DND-41 (cell line): ENCODE results near the gene PARD6G.

Experiments used
- ATAC-seq: fragments of 200-7000 bp; cut with Tn5 transposase; 3 replicates; pipeline ENCODE4 v1.9.1; 2021; ENCODE audit warnings: low read depth; ENCODE audit not compliant: insufficient read depth
- DNase-seq: peaks from one replicate; pipeline ENCODE4 v3.0.0-alpha.2; 2020
- H2AFZ ChIP-seq: 2 replicates; pipeline ENCODE4 v1.6.0; 2012; ENCODE audit warnings: low read depth, low read length
- H3K27ac ChIP-seq: 2 replicates; pipeline ENCODE4 v1.5.1; 2012; ENCODE audit warnings: low read length, inconsistent platforms
- H3K27me3 ChIP-seq: fragments of 200-600 bp; sonication (generic); 2 replicates; pipeline ENCODE4 v1.6.0; 2012; ENCODE audit warnings: low read length, mild to moderate bottlenecking, inconsistent platforms; ENCODE audit not compliant: insufficient read depth, poor library complexity
- H3K36me3 ChIP-seq: 2 replicates; pipeline ENCODE4 v1.5.1; 2012; ENCODE audit warnings: low read length, inconsistent platforms; ENCODE audit not compliant: insufficient read depth
- H3K4me1 ChIP-seq: 2 replicates; pipeline ENCODE4 v1.5.1; 2012; ENCODE audit warnings: mild to moderate bottlenecking, low read length; ENCODE audit not compliant: insufficient read depth
- H3K4me2 ChIP-seq: 2 replicates; pipeline ENCODE4 v1.6.0; 2012; ENCODE audit warnings: mild to moderate bottlenecking, moderate library complexity, low read length, inconsistent platforms; ENCODE audit not compliant: insufficient read depth
- H3K4me3 ChIP-seq, 2 experiments: fragments of 200-600 bp in 1 of 2; shearing (Covaris generic) in 1 of 2; 2 replicates each; pipeline ENCODE4 v1.5.1; 2012 to 2016; ENCODE audit warnings: inconsistent platforms in 2 of 2, low read length in 2 of 2, mild to moderate bottlenecking in 2 of 2, low read depth in 1 of 2, moderate library complexity in 1 of 2
- H3K79me2 ChIP-seq: 2 replicates; pipeline ENCODE4 v1.6.0; 2012; ENCODE audit warnings: low read length, inconsistent platforms; ENCODE audit not compliant: insufficient read depth
- H3K9ac ChIP-seq: 2 replicates; pipeline ENCODE4 v1.6.0; 2012; ENCODE audit warnings: low read depth, mild to moderate bottlenecking, inconsistent platforms, low read length, moderate library complexity
- H3K9me3 ChIP-seq: 2 replicates; pipeline ENCODE4 v1.5.1; 2012; ENCODE audit warnings: low read length, moderate library complexity, mild to moderate bottlenecking, inconsistent platforms; ENCODE audit not compliant: insufficient read depth, severe bottlenecking
- H4K20me1 ChIP-seq: 2 replicates; pipeline ENCODE4 v1.6.0; 2012; ENCODE audit warnings: low read length; ENCODE audit not compliant: insufficient read depth
- CTCF ChIP-seq: IDR thresholded peaks from 2 replicates; pipeline ENCODE4 v1.5.1; 2012; ENCODE audit warnings: borderline replicate concordance, low read length, moderate library complexity, mild to moderate bottlenecking; ENCODE audit not compliant: poor library complexity, severe bottlenecking; ENCODE audit errors: extremely low read depth
- EZH2 ChIP-seq: IDR thresholded peaks from 3 replicates; pipeline ENCODE4 v1.6.1; 2012; ENCODE audit warnings: borderline replicate concordance, low read depth, mild to moderate bottlenecking, moderate library complexity, low read length, inconsistent platforms; ENCODE audit not compliant: severe bottlenecking

Gene PARD6G

DNA sequence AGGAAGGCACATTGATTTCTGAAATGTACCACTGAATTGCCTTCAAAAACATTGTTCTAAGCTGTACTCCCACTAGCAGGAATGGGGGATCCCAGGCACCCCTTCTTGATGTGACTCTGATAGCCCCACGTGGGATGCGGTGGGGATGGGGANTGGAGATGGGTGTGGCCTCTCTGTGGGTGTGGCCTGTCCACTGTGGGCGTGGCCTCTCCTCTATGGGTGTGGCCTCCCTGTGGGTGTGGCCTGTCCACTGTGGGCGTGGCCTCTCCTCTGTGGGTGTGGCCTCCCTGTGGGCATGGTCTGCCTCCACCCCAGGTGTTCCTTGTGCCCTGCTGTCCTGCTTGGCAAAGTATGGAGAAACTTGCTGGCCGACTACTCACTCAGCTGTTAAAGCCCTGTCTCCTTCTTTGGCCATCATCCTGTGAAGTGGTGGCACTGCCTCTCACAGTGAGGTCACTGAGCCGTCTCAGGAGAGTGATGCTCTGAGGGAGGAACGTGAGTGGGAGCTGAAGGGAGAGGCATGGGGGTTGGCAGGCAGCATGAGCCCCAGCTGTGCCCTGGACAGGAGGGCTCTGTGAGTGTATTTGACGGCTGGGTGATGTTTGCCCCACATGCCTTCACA is 6.7 kb upstream of the PARD6G start:
- Histone ChIP-seq H3K4me1 (no peaks in the 10 kb centered on the region), H3K9ac (no peak overlapping the region), H3K27ac (no peak overlapping the region), H2AFZ (no peak overlapping the region), H3K4me2 (no peak overlapping the region), H3K9me3 (no peaks in the 10 kb centered on the region), H3K79me2 (no peaks in the 10 kb centered on the region), H3K4me3 (no peak overlapping the region), H3K36me3 (no peaks in the 10 kb centered on the region), H4K20me1 (no peaks in the 10 kb centered on the region), H3K27me3 (no peaks in the 10 kb centered on the region)
- DNase-seq (peak; percentile 16), ATAC-seq (peak; percentile 60; the same call in 1 of the 3 replicates)
- no peak for TF ChIP-seq EZH2

DNA sequence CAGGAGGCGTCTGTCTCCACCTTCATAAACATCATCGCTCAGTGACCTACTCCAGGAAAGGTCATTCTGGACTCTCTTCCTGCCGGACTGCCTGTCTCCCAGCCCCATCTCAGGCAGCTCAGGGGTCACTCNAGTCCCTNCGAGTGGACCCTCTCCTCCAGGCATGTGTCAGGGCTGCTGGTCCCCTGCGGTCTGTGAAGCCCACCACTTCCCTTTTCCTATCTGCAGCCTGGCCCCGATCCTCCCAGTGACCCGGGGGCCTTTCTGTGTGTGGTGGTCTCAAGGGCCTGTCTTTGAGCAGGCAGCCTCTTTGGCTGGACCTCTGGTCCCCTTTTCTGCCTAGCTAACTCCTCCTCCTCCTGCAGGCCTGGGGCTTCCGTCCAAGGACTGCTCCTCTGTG is 5.9 kb upstream of the PARD6G start:
- H3K79me2 ChIP-seq = no peaks in the 10 kb centered on the region
- no peak for ATAC-seq
- H4K20me1 ChIP-seq = no peaks in the 10 kb centered on the region
- TF ChIP-seq EZH2 (no peak), CTCF (no peak)
- no peak overlapping the region for H3K27ac ChIP-seq
- no peak overlapping the region for H3K4me2 ChIP-seq
- no peak overlapping the region for H3K4me3 ChIP-seq
- no peak for DNase-seq
- no peak overlapping the region for H3K9ac ChIP-seq
- no peaks in the 10 kb centered on the region for H3K36me3 ChIP-seq
- H3K9me3 ChIP-seq = no peaks in the 10 kb centered on the region
- H2AFZ ChIP-seq = no peak overlapping the region
- H3K4me1 ChIP-seq = no peaks in the 10 kb centered on the region
- H3K27me3 ChIP-seq = no peaks in the 10 kb centered on the region

- Histone ChIP-seq H3K4me2 (no peak overlapping the region), H3K36me3 (no peaks in the 10 kb centered on the region), H2AFZ (no peak overlapping the region), H4K20me1 (no peaks in the 10 kb centered on the region), H3K27me3 (no peaks in the 10 kb centered on the region), H3K79me2 (no peaks in the 10 kb centered on the region), H3K27ac (no peak overlapping the region), H3K4me3 (no peak overlapping the region), H3K9me3 (no peaks in the 10 kb centered on the region), H3K4me1 (peaks cover 5% of the 10 kb centered on the region; the same call in 1 of the 2 replicates), H3K9ac (no peak overlapping the region)
- TF ChIP-seq EZH2 (no peak), CTCF (no peak)
- ATAC-seq (no peak), DNase-seq (no peak)
Measured at GRCh38 chr18:80252136-80252535, 4.8 kb upstream of the PARD6G start.

GRCh38 chr18:80251700-80252099 is 4.4 kb upstream of the PARD6G start:
- no peak for DNase-seq
- no peak for TF ChIP-seq EZH2
- no peak overlapping the region for H3K4me2 ChIP-seq
- no peak overlapping the region for H3K4me3 ChIP-seq
- H2AFZ ChIP-seq = no peak overlapping the region
- no peaks in the 10 kb centered on the region for H3K9me3 ChIP-seq
- no peaks in the 10 kb centered on the region for H4K20me1 ChIP-seq
- H3K9ac ChIP-seq = no peak overlapping the region
- H3K36me3 ChIP-seq = no peaks in the 10 kb centered on the region
- no peaks in the 10 kb centered on the region for H3K27me3 ChIP-seq
- H3K79me2 ChIP-seq = no peaks in the 10 kb centered on the region
- peaks cover 5% of the 10 kb centered on the region; the same call in 1 of the 2 replicates for H3K4me1 ChIP-seq
- H3K27ac ChIP-seq = no peak overlapping the region
- no peak for ATAC-seq
